A549 (cell line): Measurements from ENCODE around the gene NAT8L.

Experiments used
- CBX2 ChIP-seq: fragments of 200-600 bp; sonication (generic); IDR thresholded peaks from 2 replicates; pipeline ENCODE4 v1.6.1; 2016; ENCODE audit warnings: low read depth, mild to moderate bottlenecking, borderline replicate concordance
- CHD2 ChIP-seq: fragments of 150-350 bp; IDR thresholded peaks from 2 replicates; pipeline ENCODE4 v1.6.1; 2014; ENCODE audit warnings: low read length; ENCODE audit not compliant: partially characterized antibody
- CTCF ChIP-seq: fragments of >200 bp; sonication (Bioruptor Twin); formaldehyde crosslinking; IDR thresholded peaks from 3 replicates; pipeline ENCODE4 v1.5.1; 2016
- EHF ChIP-seq: fragments of 250-450 bp; sonication (Bioruptor Pico); IDR thresholded peaks from 2 replicates; pipeline ENCODE4 v1.5.0; 2020; ENCODE audit warnings: mild to moderate bottlenecking
- JUN ChIP-seq, 2 experiments: fragments of >200 bp; sonication (Bioruptor Twin); formaldehyde crosslinking; IDR thresholded peaks; 2 replicates in 1 of 2; 3 replicates in 1 of 2; pipeline ENCODE4 v1.6.1; 2016 to 2017
- POLR2A ChIP-seq: IDR thresholded peaks from 2 replicates; pipeline ENCODE4 v1.6.1; 2012; ENCODE audit warnings: mild to moderate bottlenecking, low read length
- RAD21 ChIP-seq, 2 experiments: fragments of >200 bp in 1 of 2; sonication (Bioruptor Twin) in 1 of 2; formaldehyde crosslinking in 1 of 2; IDR thresholded peaks in 1 of 2; conservative IDR thresholded peaks in 1 of 2; 2 replicates in 1 of 2; 3 replicates in 1 of 2; pipeline ENCODE4 v1.6.1; 2012 to 2018; ENCODE audit warnings: inconsistent platforms in 1 of 2
- RNF2 ChIP-seq: fragments of 200-600 bp; sonication (generic); IDR thresholded peaks from 2 replicates; pipeline ENCODE4 v1.6.1; 2016; ENCODE audit warnings: low read depth, mild to moderate bottlenecking, antibody characterized with exemption, moderate library complexity, borderline replicate concordance
- SMC3 ChIP-seq: fragments of >200 bp; sonication (Bioruptor Twin); formaldehyde crosslinking; IDR thresholded peaks from 3 replicates; pipeline ENCODE4 v1.6.1; 2018; ENCODE audit warnings: inconsistent platforms
- TF ChIP-seq, protein P1 (sequence below): fragments of 450-650 bp; IDR thresholded peaks from 2 replicates; pipeline ENCODE4 v1.6.1; 2014; ENCODE audit warnings: antibody characterized with exemption
- TF ChIP-seq, protein P2 (sequence below): fragments of 200-600 bp; sonication (generic); IDR thresholded peaks from 2 replicates; pipeline ENCODE4 v1.6.1; 2016; ENCODE audit warnings: antibody characterized with exemption, mild to moderate bottlenecking, moderate library complexity

GRCh38 chr4:2041239-2042130, 17.6 kb upstream of the NAT8L start:
- no peak for TF ChIP-seq CHD2
- TF ChIP-seq, protein P1, sequence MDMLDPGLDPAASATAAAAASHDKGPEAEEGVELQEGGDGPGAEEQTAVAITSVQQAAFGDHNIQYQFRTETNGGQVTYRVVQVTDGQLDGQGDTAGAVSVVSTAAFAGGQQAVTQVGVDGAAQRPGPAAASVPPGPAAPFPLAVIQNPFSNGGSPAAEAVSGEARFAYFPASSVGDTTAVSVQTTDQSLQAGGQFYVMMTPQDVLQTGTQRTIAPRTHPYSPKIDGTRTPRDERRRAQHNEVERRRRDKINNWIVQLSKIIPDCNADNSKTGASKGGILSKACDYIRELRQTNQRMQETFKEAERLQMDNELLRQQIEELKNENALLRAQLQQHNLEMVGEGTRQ, result no peak
- TF ChIP-seq RNF2, result peak; percentile 52; the same call in 1 of the 2 replicates
- no peak for TF ChIP-seq CTCF
- no peak for TF ChIP-seq EHF (CRISPR knock-in tag)
- TF ChIP-seq CBX2, result no peak
- TF ChIP-seq POLR2A, result peak; percentile 74
- TF ChIP-seq SMC3, result no peak
- no peak for TF ChIP-seq JUN (IDR thresholded peaks at IDR 0.05)
- TF ChIP-seq, protein P2, sequence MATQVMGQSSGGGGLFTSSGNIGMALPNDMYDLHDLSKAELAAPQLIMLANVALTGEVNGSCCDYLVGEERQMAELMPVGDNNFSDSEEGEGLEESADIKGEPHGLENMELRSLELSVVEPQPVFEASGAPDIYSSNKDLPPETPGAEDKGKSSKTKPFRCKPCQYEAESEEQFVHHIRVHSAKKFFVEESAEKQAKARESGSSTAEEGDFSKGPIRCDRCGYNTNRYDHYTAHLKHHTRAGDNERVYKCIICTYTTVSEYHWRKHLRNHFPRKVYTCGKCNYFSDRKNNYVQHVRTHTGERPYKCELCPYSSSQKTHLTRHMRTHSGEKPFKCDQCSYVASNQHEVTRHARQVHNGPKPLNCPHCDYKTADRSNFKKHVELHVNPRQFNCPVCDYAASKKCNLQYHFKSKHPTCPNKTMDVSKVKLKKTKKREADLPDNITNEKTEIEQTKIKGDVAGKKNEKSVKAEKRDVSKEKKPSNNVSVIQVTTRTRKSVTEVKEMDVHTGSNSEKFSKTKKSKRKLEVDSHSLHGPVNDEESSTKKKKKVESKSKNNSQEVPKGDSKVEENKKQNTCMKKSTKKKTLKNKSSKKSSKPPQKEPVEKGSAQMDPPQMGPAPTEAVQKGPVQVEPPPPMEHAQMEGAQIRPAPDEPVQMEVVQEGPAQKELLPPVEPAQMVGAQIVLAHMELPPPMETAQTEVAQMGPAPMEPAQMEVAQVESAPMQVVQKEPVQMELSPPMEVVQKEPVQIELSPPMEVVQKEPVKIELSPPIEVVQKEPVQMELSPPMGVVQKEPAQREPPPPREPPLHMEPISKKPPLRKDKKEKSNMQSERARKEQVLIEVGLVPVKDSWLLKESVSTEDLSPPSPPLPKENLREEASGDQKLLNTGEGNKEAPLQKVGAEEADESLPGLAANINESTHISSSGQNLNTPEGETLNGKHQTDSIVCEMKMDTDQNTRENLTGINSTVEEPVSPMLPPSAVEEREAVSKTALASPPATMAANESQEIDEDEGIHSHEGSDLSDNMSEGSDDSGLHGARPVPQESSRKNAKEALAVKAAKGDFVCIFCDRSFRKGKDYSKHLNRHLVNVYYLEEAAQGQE, result no peak
- no peak for TF ChIP-seq RAD21 (conservative IDR thresholded peaks at IDR 0.05 in 1 of 2, IDR thresholded peaks at IDR 0.05 in 1 of 2)
